Central memory CD8-positive, alpha-beta T cell (primary cell): ENCODE measurements around the gene KLF11.
A peak's percentile ranks its signal among the peaks of the same experiment; 100 is the strongest.
"Not testable (repeated sequence)": the region's sequence is repeated elsewhere in the genome, so short reads cannot be mapped to it uniquely, and the experiment has no call there.

Experiments used
- ATAC-seq: fragments of 150-1000 bp; cut with Tn5 transposase; replicated peaks from 2 replicates; pipeline ENCODE4 v1.10.0; 2022; ENCODE audit warnings: mild to moderate bottlenecking, moderate FRiP score, moderate number of reproducible peaks; ENCODE audit not compliant: poor library complexity, severe bottlenecking; ENCODE audit errors: extremely low read depth
- DNase-seq, 2 donors: peaks; one replicate each; pipeline ENCODE4 v3.0.0; 2021; ENCODE audit warnings: low spot score in 2 of 2
- H3K27ac Mint-ChIP-seq: one replicate; pipeline ENCODE4 v1.8.0; 2022; ENCODE audit warnings: low read depth, mild to moderate bottlenecking, moderate library complexity, mixed read lengths
- H3K27me3 Mint-ChIP-seq: one replicate; pipeline ENCODE4 v1.8.0; 2022; ENCODE audit warnings: mixed read lengths
- H3K36me3 Mint-ChIP-seq: one replicate; pipeline ENCODE4 v1.8.0; 2022; ENCODE audit warnings: mild to moderate bottlenecking, moderate library complexity, mixed read lengths; ENCODE audit not compliant: insufficient read depth
- H3K4me1 Mint-ChIP-seq: one replicate; pipeline ENCODE4 v1.8.0; 2022; ENCODE audit warnings: mixed read lengths
- H3K4me3 Mint-ChIP-seq: one replicate; pipeline ENCODE4 v1.8.0; 2022; ENCODE audit warnings: mild to moderate bottlenecking, moderate library complexity, mixed read lengths
- H3K9me3 Mint-ChIP-seq: one replicate; pipeline ENCODE4 v1.8.0; 2022; ENCODE audit warnings: mixed read lengths

The KLF11 gene

GRCh38 chr2:10022041-10022421, 21.3 kb upstream of the KLF11 start:
- no peak overlapping the region for H3K4me3 Mint-ChIP-seq
- H3K27me3 Mint-ChIP-seq, result peaks cover 9% of the 10 kb centered on the region
- no peak overlapping the region for H3K27ac Mint-ChIP-seq
- DNase-seq, result no peak
- no peaks in the 10 kb centered on the region for H3K4me1 Mint-ChIP-seq
- no peaks in the 10 kb centered on the region for H3K9me3 Mint-ChIP-seq
- peaks cover 2% of the 10 kb centered on the region for H3K36me3 Mint-ChIP-seq
- ATAC-seq, result no peak

- Mint-ChIP-seq H3K4me1 (no peaks in the 10 kb centered on the region), H3K27ac (no peak overlapping the region), H3K36me3 (peaks cover 2% of the 10 kb centered on the region), H3K4me3 (no peak overlapping the region), H3K27me3 (peaks cover 9% of the 10 kb centered on the region), H3K9me3 (no peaks in the 10 kb centered on the region)
- ATAC-seq (no peak), DNase-seq (no peak)
Measured at GRCh38 chr2:10022445-10022844, 20.9 kb upstream of the KLF11 start.

GRCh38 chr2:10022966-10023662, 20.2 kb upstream of the KLF11 start:
- no peak for ATAC-seq
- peaks cover 9% of the 10 kb centered on the region for H3K27me3 Mint-ChIP-seq
- no peak overlapping the region for H3K27ac Mint-ChIP-seq

GRCh38 chr2:10026940-10027569, 16.3 kb upstream of the KLF11 start:
- Mint-ChIP-seq H3K4me3 (no peak overlapping the region), H3K27me3 (no peaks in the 10 kb centered on the region), H3K36me3 (peaks cover 4% of the 10 kb centered on the region), H3K27ac (no peak overlapping the region), H3K4me1 (peaks cover 24% of the 10 kb centered on the region), H3K9me3 (no peaks in the 10 kb centered on the region)
- no peak for DNase-seq
- ATAC-seq, result no peak

More at GRCh38 chr2:10022966-10023662, 20.2 kb upstream of the KLF11 start:
- Mint-ChIP-seq H3K36me3 (peaks cover 2% of the 10 kb centered on the region), H3K9me3 (no peaks in the 10 kb centered on the region), H3K4me1 (peaks cover 4% of the 10 kb centered on the region), H3K4me3 (no peak overlapping the region)
- no peak for DNase-seq

- ATAC-seq, result no peak
- H3K4me3 Mint-ChIP-seq, result no peak overlapping the region
Measured at GRCh38 chr2:10027660-10028330, 15.6 kb upstream of the KLF11 start.

GRCh38 chr2:10028407-10028987, 14.9 kb upstream of the KLF11 start:
- DNase-seq (no peak), ATAC-seq (no peak)
- Mint-ChIP-seq H3K27ac (peak overlapping the region; percentile 85), H3K4me3 (peak overlapping the region; percentile 73), H3K27me3 (no peaks in the 10 kb centered on the region), H3K9me3 (no peaks in the 10 kb centered on the region), H3K4me1 (peaks cover 24% of the 10 kb centered on the region), H3K36me3 (peaks cover 4% of the 10 kb centered on the region)

More at GRCh38 chr2:10027660-10028330, 15.6 kb upstream of the KLF11 start:
- Mint-ChIP-seq H3K9me3 (no peaks in the 10 kb centered on the region), H3K36me3 (peaks cover 4% of the 10 kb centered on the region), H3K27me3 (no peaks in the 10 kb centered on the region), H3K27ac (peak overlapping the region; percentile 85), H3K4me1 (peaks cover 24% of the 10 kb centered on the region)
- DNase-seq, result no peak

GRCh38 chr2:10028988-10029874, 14.1 kb upstream of the KLF11 start:
- no peaks in the 10 kb centered on the region for H3K27me3 Mint-ChIP-seq
- ATAC-seq (peak; percentile 96), DNase-seq (peak; percentile 37 to 50)
- peak overlapping the region; percentile 85 for H3K27ac Mint-ChIP-seq
- H3K4me3 Mint-ChIP-seq, result peak overlapping the region; percentile 73
- H3K36me3 Mint-ChIP-seq, result peaks cover 4% of the 10 kb centered on the region
- no peaks in the 10 kb centered on the region for H3K9me3 Mint-ChIP-seq
- peaks cover 27% of the 10 kb centered on the region for H3K4me1 Mint-ChIP-seq

GRCh38 chr2:10029875-10030223, 13.5 kb upstream of the KLF11 start:
- H3K4me3 Mint-ChIP-seq, result peak overlapping the region; percentile 73

GRCh38 chr2:10030311-10030736, 13.0 kb upstream of the KLF11 start:
- Mint-ChIP-seq H3K4me1 (peaks cover 38% of the 10 kb centered on the region), H3K27me3 (no peaks in the 10 kb centered on the region), H3K36me3 (peaks cover 5% of the 10 kb centered on the region), H3K27ac (peak overlapping the region; percentile 85), H3K9me3 (no peaks in the 10 kb centered on the region), H3K4me3 (peak overlapping the region; percentile 73)
- ATAC-seq (no peak), DNase-seq (no peak)

More at GRCh38 chr2:10029875-10030223, 13.5 kb upstream of the KLF11 start:
- no peaks in the 10 kb centered on the region for H3K27me3 Mint-ChIP-seq
- DNase-seq (no peak), ATAC-seq (no peak)
- no peaks in the 10 kb centered on the region for H3K9me3 Mint-ChIP-seq
- H3K36me3 Mint-ChIP-seq, result peaks cover 4% of the 10 kb centered on the region
- peaks cover 33% of the 10 kb centered on the region for H3K4me1 Mint-ChIP-seq
- H3K27ac Mint-ChIP-seq, result peak overlapping the region; percentile 85

- Mint-ChIP-seq H3K4me1 (peaks cover 42% of the 10 kb centered on the region), H3K27ac (peak overlapping the region; percentile 85)
- not testable (repeated sequence) for H3K27me3 Mint-ChIP-seq, H3K4me3 Mint-ChIP-seq, H3K9me3 Mint-ChIP-seq, ATAC-seq, DNase-seq, H3K36me3 Mint-ChIP-seq
Measured at GRCh38 chr2:10030798-10031197, 12.6 kb upstream of the KLF11 start.

- no peak for DNase-seq
- Mint-ChIP-seq H3K27me3 (no peaks in the 10 kb centered on the region), H3K4me3 (no peak overlapping the region)
Measured at GRCh38 chr2:10031886-10032745, 11.2 kb upstream of the KLF11 start.

More at GRCh38 chr2:10031886-10032745, 11.2 kb upstream of the KLF11 start:
- H3K36me3 Mint-ChIP-seq, result peaks cover 6% of the 10 kb centered on the region
- no peak for ATAC-seq
- peak overlapping the region; percentile 44 for H3K27ac Mint-ChIP-seq
- H3K9me3 Mint-ChIP-seq, result no peaks in the 10 kb centered on the region
- peaks cover 47% of the 10 kb centered on the region for H3K4me1 Mint-ChIP-seq
